ENCODE data around the gene MDH1. TPM values are rescaled to one million over a fixed set of nuclear protein-coding genes. Genes with fewer than 3 reads are reported as not detected.
"Not testable (repeated sequence)": the region's sequence is repeated elsewhere in the genome, so short reads cannot be mapped to it uniquely, and the experiment has no call there.

Gene MDH1
- total RNA-seq, 1 donor from 2014 or later = 123 TPM

DNA sequence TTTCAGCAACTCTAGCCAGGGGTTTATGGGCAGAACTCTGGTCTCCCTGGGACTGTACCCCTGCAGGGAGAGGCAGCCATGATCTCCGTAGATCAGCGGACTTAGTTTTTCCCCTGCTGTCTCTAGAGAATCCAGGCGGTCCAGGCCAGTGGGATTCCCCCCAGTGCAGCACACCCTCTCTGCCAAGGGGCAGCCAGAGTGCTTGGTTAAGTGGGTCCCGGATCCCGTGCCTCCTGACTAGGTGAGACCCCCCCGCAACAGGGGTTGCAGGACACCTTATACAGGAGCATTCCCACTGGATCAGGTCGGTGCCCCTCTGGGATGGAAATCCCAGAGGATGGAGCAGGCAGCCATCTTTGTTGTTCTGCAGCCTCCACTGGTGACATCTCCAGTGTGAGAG is 33.5 kb upstream of the MDH1 start:
- ATAC-seq (no peak), DNase-seq (no peak)
- intact Hi-C loops (cut with DNase I) = no loop called here
- Histone ChIP-seq H3K27me3 (ENCODE audit: low read depth) (no peaks in the 10 kb centered on the region), H3K27ac (no peak overlapping the region), H3K36me3 (no peaks in the 10 kb centered on the region), H3K9me3 (peaks cover 23% of the 10 kb centered on the region), H3K4me1 (no peaks in the 10 kb centered on the region), H3K4me3 (no peak overlapping the region)
- TF ChIP-seq, protein P1, sequence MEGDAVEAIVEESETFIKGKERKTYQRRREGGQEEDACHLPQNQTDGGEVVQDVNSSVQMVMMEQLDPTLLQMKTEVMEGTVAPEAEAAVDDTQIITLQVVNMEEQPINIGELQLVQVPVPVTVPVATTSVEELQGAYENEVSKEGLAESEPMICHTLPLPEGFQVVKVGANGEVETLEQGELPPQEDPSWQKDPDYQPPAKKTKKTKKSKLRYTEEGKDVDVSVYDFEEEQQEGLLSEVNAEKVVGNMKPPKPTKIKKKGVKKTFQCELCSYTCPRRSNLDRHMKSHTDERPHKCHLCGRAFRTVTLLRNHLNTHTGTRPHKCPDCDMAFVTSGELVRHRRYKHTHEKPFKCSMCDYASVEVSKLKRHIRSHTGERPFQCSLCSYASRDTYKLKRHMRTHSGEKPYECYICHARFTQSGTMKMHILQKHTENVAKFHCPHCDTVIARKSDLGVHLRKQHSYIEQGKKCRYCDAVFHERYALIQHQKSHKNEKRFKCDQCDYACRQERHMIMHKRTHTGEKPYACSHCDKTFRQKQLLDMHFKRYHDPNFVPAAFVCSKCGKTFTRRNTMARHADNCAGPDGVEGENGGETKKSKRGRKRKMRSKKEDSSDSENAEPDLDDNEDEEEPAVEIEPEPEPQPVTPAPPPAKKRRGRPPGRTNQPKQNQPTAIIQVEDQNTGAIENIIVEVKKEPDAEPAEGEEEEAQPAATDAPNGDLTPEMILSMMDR (IDR thresholded peaks at IDR 0.05) = no peak

DNA sequence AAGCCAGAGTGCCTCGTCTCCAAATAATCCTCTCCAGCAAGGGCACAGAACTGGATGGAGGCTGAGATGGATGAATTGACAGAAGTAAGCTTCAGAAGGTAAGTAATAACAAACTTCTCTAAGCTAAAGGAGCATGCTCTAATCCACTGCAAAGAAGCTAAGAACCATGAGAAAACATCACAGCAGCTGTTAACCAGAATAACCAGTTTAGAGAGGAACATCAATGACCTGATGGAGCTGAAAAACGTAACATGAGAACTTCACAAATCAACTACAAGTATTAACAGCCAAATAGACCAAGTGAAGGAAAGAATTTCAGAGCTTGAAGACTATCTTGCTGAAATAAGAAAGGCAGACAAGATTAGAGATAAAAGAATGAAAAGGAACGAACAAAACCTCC is 32.8 kb upstream of the MDH1 start:
- intact Hi-C loops (cut with DNase I) = no loop called here
- Histone ChIP-seq H3K36me3 (no peaks in the 10 kb centered on the region), H3K27ac (no peak overlapping the region), H3K9me3 (peaks cover 23% of the 10 kb centered on the region), H3K4me1 (no peaks in the 10 kb centered on the region), H3K27me3 (ENCODE audit: low read depth) (no peaks in the 10 kb centered on the region), H3K4me3 (no peak overlapping the region)
- TF ChIP-seq, protein P1 (IDR thresholded peaks at IDR 0.05) = no peak
- DNase-seq = no peak
- no peak for ATAC-seq

DNA sequence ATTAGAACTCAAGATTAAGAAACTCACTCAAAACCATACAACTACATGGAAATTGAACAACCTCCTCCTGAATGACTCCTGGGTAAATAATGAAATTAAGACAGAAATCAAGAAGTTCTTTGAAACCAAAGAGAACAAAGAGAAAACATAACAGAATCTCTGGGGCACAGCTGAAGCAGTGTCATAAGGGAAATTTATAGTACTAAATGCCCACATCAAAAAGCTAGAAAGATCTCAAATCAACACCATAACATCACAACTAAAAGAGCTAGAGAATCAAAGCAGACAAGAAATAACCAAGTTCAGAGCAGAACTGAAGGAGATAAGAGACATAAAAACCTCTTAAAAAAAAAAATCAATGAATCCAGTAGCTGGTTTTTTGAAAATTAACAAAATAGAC is 30.9 kb upstream of the MDH1 start:
- H3K4me3 ChIP-seq; ATAC-seq; H3K27me3 ChIP-seq (ENCODE audit: low read depth); H3K27ac ChIP-seq; H3K4me1 ChIP-seq; DNase-seq; H3K36me3 ChIP-seq; intact Hi-C loops (cut with DNase I): not testable (repeated sequence)
- peaks cover 23% of the 10 kb centered on the region for H3K9me3 ChIP-seq

DNA sequence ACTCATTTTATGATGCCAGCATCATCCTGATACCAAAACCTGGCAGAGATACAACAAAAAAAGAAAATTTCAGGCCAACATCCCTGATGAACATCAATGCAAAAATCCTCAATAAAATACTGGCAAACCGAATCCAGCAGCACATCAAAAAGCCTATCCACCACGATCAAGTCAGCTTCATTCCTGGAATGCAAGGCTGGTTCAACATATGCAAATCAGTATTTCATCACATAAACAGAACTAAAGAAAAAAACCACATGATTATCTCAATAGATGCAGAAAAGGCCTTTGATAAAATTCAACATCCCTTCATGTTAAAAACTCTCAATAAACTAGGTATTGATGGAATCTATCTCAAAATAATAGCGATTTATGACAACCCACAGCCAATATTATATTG is 29.8 kb upstream of the MDH1 start:
- not testable (repeated sequence) for H3K4me3 ChIP-seq

DNA sequence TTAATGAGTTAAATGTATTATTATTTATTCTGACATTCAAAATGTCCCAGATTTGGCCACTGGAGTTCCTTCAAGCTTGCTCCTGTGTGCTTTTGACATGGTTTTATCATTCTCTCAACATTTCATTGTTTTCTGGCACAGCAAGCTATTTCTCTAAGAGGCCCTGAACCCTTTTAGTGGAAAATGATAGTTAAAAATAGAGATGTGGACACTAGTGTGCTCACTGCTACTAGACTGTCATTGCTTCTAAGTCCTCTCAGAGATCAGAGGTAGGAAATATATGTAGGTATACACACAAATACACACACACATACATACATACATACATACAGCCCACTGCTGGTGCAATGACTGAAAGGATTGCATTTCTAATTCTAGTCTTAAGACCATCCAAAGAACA is 26.0 kb upstream of the MDH1 start:
- Histone ChIP-seq H3K27ac (no peak overlapping the region), H3K4me1 (no peaks in the 10 kb centered on the region), H3K4me3 (no peak overlapping the region), H3K36me3 (peaks cover 6% of the 10 kb centered on the region), H3K27me3 (ENCODE audit: low read depth) (no peaks in the 10 kb centered on the region), H3K9me3 (peaks cover 16% of the 10 kb centered on the region)
- TF ChIP-seq, protein P1 (IDR thresholded peaks at IDR 0.05) = no peak
- intact Hi-C loops (cut with DNase I) = no loop called here
- DNase-seq (no peak), ATAC-seq (no peak)

More for the DNA sequence above, 29.8 kb upstream of the MDH1 start:
- peaks cover 23% of the 10 kb centered on the region for H3K9me3 ChIP-seq
- H3K36me3 ChIP-seq; H3K27me3 ChIP-seq (ENCODE audit: low read depth); intact Hi-C loops (cut with DNase I); H3K4me1 ChIP-seq; H3K27ac ChIP-seq; DNase-seq; ATAC-seq: not testable (repeated sequence)

DNA sequence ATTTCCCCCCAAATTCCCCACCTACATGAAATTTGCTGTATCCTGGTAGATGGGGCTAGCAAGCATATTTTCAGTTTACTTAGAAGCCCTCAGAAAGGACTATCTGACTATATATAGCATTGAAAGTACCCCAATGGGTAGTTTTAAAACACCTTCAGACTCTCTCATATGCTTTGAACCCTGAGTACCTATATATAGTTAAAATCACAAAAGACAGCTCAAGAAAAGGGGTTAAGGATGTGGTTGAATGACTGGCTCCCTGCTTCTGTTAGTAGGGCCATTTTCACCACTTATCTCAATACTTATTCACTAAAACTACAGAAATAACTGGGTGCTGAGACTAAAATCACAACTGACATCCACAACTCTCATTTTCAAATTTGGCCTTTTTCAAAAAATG is 19.0 kb upstream of the MDH1 start:
- intact Hi-C loops (cut with DNase I) = no loop called here
- TF ChIP-seq, protein P1 (IDR thresholded peaks at IDR 0.05) = no peak
- Histone ChIP-seq H3K36me3 (no peaks in the 10 kb centered on the region), H3K9me3 (peaks cover 14% of the 10 kb centered on the region), H3K4me3 (no peak overlapping the region), H3K27me3 (ENCODE audit: low read depth) (no peaks in the 10 kb centered on the region), H3K4me1 (no peaks in the 10 kb centered on the region), H3K27ac (no peak overlapping the region)
- no peak for ATAC-seq
- DNase-seq = no peak

- intact Hi-C loops (cut with DNase I) = no loop called here
- no peak for DNase-seq
- H3K27me3 ChIP-seq (ENCODE audit: low read depth) = no peaks in the 10 kb centered on the region
- no peak for ATAC-seq
- peaks cover 14% of the 10 kb centered on the region for H3K9me3 ChIP-seq
- TF ChIP-seq, protein P1 (IDR thresholded peaks at IDR 0.05) = no peak
- H3K36me3 ChIP-seq = no peaks in the 10 kb centered on the region
- no peak overlapping the region for H3K27ac ChIP-seq
- H3K4me3 ChIP-seq = no peak overlapping the region
- no peaks in the 10 kb centered on the region for H3K4me1 ChIP-seq
Measured at GRCh38 chr2:63571291-63571690, 17.5 kb upstream of the MDH1 start.
